ENCODE results near the gene FAM219A. TPM values are rescaled to one million over a fixed set of nuclear protein-coding genes. Genes with fewer than 3 reads are reported as not detected.
"Not testable (repeated sequence)": the region's sequence is repeated elsewhere in the genome, so short reads cannot be mapped to it uniquely, and the experiment has no call there.

The FAM219A gene
- polyA plus RNA-seq, 2 donors, result 4.2 TPM

GRCh38 chr9:34438465-34438864 is 19.9 kb downstream of the FAM219A start:
- H3K9me3 ChIP-seq (ENCODE audit: control insufficient read depth in 2 of 2, insufficient read depth in 1 of 2, low read depth in 1 of 2, low read length in 1 of 2); H3K4me1 ChIP-seq (ENCODE audit: control insufficient read depth in 2 of 2, insufficient read depth in 2 of 2, low read length in 1 of 2); H3K27me3 ChIP-seq (ENCODE audit: control insufficient read depth in 1 of 2, insufficient read depth in 2 of 2, low read length in 2 of 2); H3K36me3 ChIP-seq (ENCODE audit: control insufficient read depth in 2 of 2, insufficient read depth in 2 of 2, low read length in 1 of 2); H3K27ac ChIP-seq (ENCODE audit: low read depth in 2 of 2, low read length in 1 of 2); H3K4me3 ChIP-seq (ENCODE audit: low read depth in 1 of 2, low read length in 2 of 2): not testable (repeated sequence)
- 86 to 95% methylated on average over 4 of the region's 4 CpGs for WGBS, 2 donors

GRCh38 chr9:34437926-34438307 is 20.5 kb downstream of the FAM219A start:
- not testable (repeated sequence) for H3K4me1 ChIP-seq (ENCODE audit: control insufficient read depth in 2 of 2, insufficient read depth in 2 of 2, low read length in 1 of 2); H3K27ac ChIP-seq (ENCODE audit: low read depth in 2 of 2, low read length in 1 of 2); H3K36me3 ChIP-seq (ENCODE audit: control insufficient read depth in 2 of 2, insufficient read depth in 2 of 2, low read length in 1 of 2); H3K9me3 ChIP-seq (ENCODE audit: control insufficient read depth in 2 of 2, insufficient read depth in 1 of 2, low read depth in 1 of 2, low read length in 1 of 2); H3K27me3 ChIP-seq (ENCODE audit: control insufficient read depth in 1 of 2, insufficient read depth in 2 of 2, low read length in 2 of 2); H3K4me3 ChIP-seq (ENCODE audit: low read depth in 1 of 2, low read length in 2 of 2)
- 94 to 95% methylated on average over 27 to 28 of the region's 28 CpGs for whole genome bisulfite sequencing, 2 donors

GRCh38 chr9:34437006-34437925 is 21.1 kb downstream of the FAM219A start:
- H3K4me1 ChIP-seq (ENCODE audit: control insufficient read depth in 2 of 2, insufficient read depth in 2 of 2, low read length in 1 of 2), result no peaks in the 10 kb centered on the region
- H3K36me3 ChIP-seq (ENCODE audit: control insufficient read depth in 2 of 2, insufficient read depth in 2 of 2, low read length in 1 of 2), result no peaks in the 10 kb centered on the region
- H3K4me3 ChIP-seq (ENCODE audit: low read depth in 1 of 2, low read length in 2 of 2), result no peak overlapping the region
- WGBS, 2 donors, result 75 to 79% methylated on average over 12 to 14 of the region's 14 CpGs
- H3K9me3 ChIP-seq (ENCODE audit: control insufficient read depth in 2 of 2, insufficient read depth in 1 of 2, low read depth in 1 of 2, low read length in 1 of 2), result no peaks in the 10 kb centered on the region
- H3K27me3 ChIP-seq (ENCODE audit: control insufficient read depth in 1 of 2, insufficient read depth in 2 of 2, low read length in 2 of 2), result no peaks in the 10 kb centered on the region
- no peak overlapping the region for H3K27ac ChIP-seq (ENCODE audit: low read depth in 2 of 2, low read length in 1 of 2)

GRCh38 chr9:34431667-34432066 is 26.7 kb downstream of the FAM219A start:
- WGBS, 2 donors, result 61 to 78% methylated on average over 2 of the region's 2 CpGs
- Histone ChIP-seq H3K4me3 (ENCODE audit: low read depth in 1 of 2, low read length in 2 of 2) (no peak overlapping the region), H3K27ac (ENCODE audit: low read depth in 2 of 2, low read length in 1 of 2) (no peak overlapping the region), H3K36me3 (ENCODE audit: control insufficient read depth in 2 of 2, insufficient read depth in 2 of 2, low read length in 1 of 2) (no peaks in the 10 kb centered on the region), H3K27me3 (ENCODE audit: control insufficient read depth in 1 of 2, insufficient read depth in 2 of 2, low read length in 2 of 2) (no peaks in the 10 kb centered on the region), H3K9me3 (ENCODE audit: control insufficient read depth in 2 of 2, insufficient read depth in 1 of 2, low read depth in 1 of 2, low read length in 1 of 2) (no peaks in the 10 kb centered on the region), H3K4me1 (ENCODE audit: control insufficient read depth in 2 of 2, insufficient read depth in 2 of 2, low read length in 1 of 2) (peaks cover 0 to 4% of the 10 kb centered on the region in 2 donors)

- H3K9me3 ChIP-seq (ENCODE audit: control insufficient read depth in 2 of 2, insufficient read depth in 1 of 2, low read depth in 1 of 2, low read length in 1 of 2), result no peaks in the 10 kb centered on the region
- no peaks in the 10 kb centered on the region for H3K36me3 ChIP-seq (ENCODE audit: control insufficient read depth in 2 of 2, insufficient read depth in 2 of 2, low read length in 1 of 2)
- H3K27ac ChIP-seq (ENCODE audit: low read depth in 2 of 2, low read length in 1 of 2), result no peak overlapping the region
- no peak overlapping the region for H3K4me3 ChIP-seq (ENCODE audit: low read depth in 1 of 2, low read length in 2 of 2)
- 19 to 28% methylated on average over 4 of the region's 4 CpGs for WGBS, 2 donors
- H3K4me1 ChIP-seq (ENCODE audit: control insufficient read depth in 2 of 2, insufficient read depth in 2 of 2, low read length in 1 of 2), result peaks cover 0 to 4% of the 10 kb centered on the region in 2 donors
- no peaks in the 10 kb centered on the region for H3K27me3 ChIP-seq (ENCODE audit: control insufficient read depth in 1 of 2, insufficient read depth in 2 of 2, low read length in 2 of 2)
Observed at GRCh38 chr9:34430843-34431437, 27.4 kb downstream of the FAM219A start.

GRCh38 chr9:34428325-34428958 is 29.9 kb downstream of the FAM219A start:
- no peaks in the 10 kb centered on the region for H3K36me3 ChIP-seq (ENCODE audit: control insufficient read depth in 2 of 2, insufficient read depth in 2 of 2, low read length in 1 of 2)
- H3K9me3 ChIP-seq (ENCODE audit: control insufficient read depth in 2 of 2, insufficient read depth in 1 of 2, low read depth in 1 of 2, low read length in 1 of 2), result no peaks in the 10 kb centered on the region
- 49 to 61% methylated on average over 2 of the region's 2 CpGs for WGBS, 2 donors
- no peak overlapping the region for H3K4me3 ChIP-seq (ENCODE audit: low read depth in 1 of 2, low read length in 2 of 2)
- no peaks in the 10 kb centered on the region for H3K27me3 ChIP-seq (ENCODE audit: control insufficient read depth in 1 of 2, insufficient read depth in 2 of 2, low read length in 2 of 2)
- peaks cover 0 to 4% of the 10 kb centered on the region in 2 donors for H3K4me1 ChIP-seq (ENCODE audit: control insufficient read depth in 2 of 2, insufficient read depth in 2 of 2, low read length in 1 of 2)
- no peak overlapping the region for H3K27ac ChIP-seq (ENCODE audit: low read depth in 2 of 2, low read length in 1 of 2)

- Histone ChIP-seq H3K9me3 (ENCODE audit: control insufficient read depth in 2 of 2, insufficient read depth in 1 of 2, low read depth in 1 of 2, low read length in 1 of 2) (no peaks in the 10 kb centered on the region), H3K4me3 (ENCODE audit: low read depth in 1 of 2, low read length in 2 of 2) (no peak overlapping the region), H3K27ac (ENCODE audit: low read depth in 2 of 2, low read length in 1 of 2) (no peak overlapping the region), H3K27me3 (ENCODE audit: control insufficient read depth in 1 of 2, insufficient read depth in 2 of 2, low read length in 2 of 2) (no peaks in the 10 kb centered on the region), H3K4me1 (ENCODE audit: control insufficient read depth in 2 of 2, insufficient read depth in 2 of 2, low read length in 1 of 2) (peaks cover 0 to 6% of the 10 kb centered on the region in 2 donors), H3K36me3 (ENCODE audit: control insufficient read depth in 2 of 2, insufficient read depth in 2 of 2, low read length in 1 of 2) (no peaks in the 10 kb centered on the region)
- WGBS, 2 donors, result 87 to 92% methylated on average over 5 of the region's 5 CpGs
Observed at GRCh38 chr9:34426347-34427074, 31.9 kb downstream of the FAM219A start.

GRCh38 chr9:34419716-34420504 is 38.5 kb downstream of the FAM219A start:
- Histone ChIP-seq H3K27me3 (ENCODE audit: control insufficient read depth in 1 of 2, insufficient read depth in 2 of 2, low read length in 2 of 2) (no peaks in the 10 kb centered on the region), H3K4me1 (ENCODE audit: control insufficient read depth in 2 of 2, insufficient read depth in 2 of 2, low read length in 1 of 2) (peaks cover 4 to 5% of the 10 kb centered on the region in 2 donors), H3K9me3 (ENCODE audit: control insufficient read depth in 2 of 2, insufficient read depth in 1 of 2, low read depth in 1 of 2, low read length in 1 of 2) (no peaks in the 10 kb centered on the region), H3K36me3 (ENCODE audit: control insufficient read depth in 2 of 2, insufficient read depth in 2 of 2, low read length in 1 of 2) (peaks cover 0 to 2% of the 10 kb centered on the region in 2 donors), H3K27ac (ENCODE audit: low read depth in 2 of 2, low read length in 1 of 2) (no peak overlapping the region), H3K4me3 (ENCODE audit: low read depth in 1 of 2, low read length in 2 of 2) (no peak overlapping the region)
- WGBS, 2 donors, result 73 to 74% methylated on average over 4 of the region's 4 CpGs

- Histone ChIP-seq H3K4me1 (ENCODE audit: control insufficient read depth in 2 of 2, insufficient read depth in 2 of 2, low read length in 1 of 2) (peaks cover 4 to 5% of the 10 kb centered on the region in 2 donors), H3K36me3 (ENCODE audit: control insufficient read depth in 2 of 2, insufficient read depth in 2 of 2, low read length in 1 of 2) (peaks cover 0 to 2% of the 10 kb centered on the region in 2 donors), H3K4me3 (ENCODE audit: low read depth in 1 of 2, low read length in 2 of 2) (no peak overlapping the region), H3K27ac (ENCODE audit: low read depth in 2 of 2, low read length in 1 of 2) (no peak overlapping the region), H3K27me3 (ENCODE audit: control insufficient read depth in 1 of 2, insufficient read depth in 2 of 2, low read length in 2 of 2) (no peaks in the 10 kb centered on the region), H3K9me3 (ENCODE audit: control insufficient read depth in 2 of 2, insufficient read depth in 1 of 2, low read depth in 1 of 2, low read length in 1 of 2) (no peaks in the 10 kb centered on the region)
- WGBS, 2 donors, result 50 to 66% methylated on average over 3 of the region's 3 CpGs
Observed at GRCh38 chr9:34417734-34418133, 40.6 kb downstream of the FAM219A start.
